BLaER1 (cell line): ENCODE measurements around the gene LIPN.

Experiments used
- H3K27ac ChIP-seq: shearing (Covaris generic); formaldehyde crosslinking; 2 replicates; pipeline ENCODE4 v1.8.1; 2022
- H3K27me3 ChIP-seq: shearing (Covaris generic); formaldehyde crosslinking; 2 replicates; pipeline ENCODE4 v1.8.1; 2022
- H3K36me3 ChIP-seq: shearing (Covaris generic); formaldehyde crosslinking; 2 replicates; pipeline ENCODE4 v1.8.1; 2022
- H3K4me1 ChIP-seq: shearing (Covaris generic); formaldehyde crosslinking; 2 replicates; pipeline ENCODE4 v1.8.1; 2022
- H3K4me2 ChIP-seq: shearing (Covaris generic); formaldehyde crosslinking; 2 replicates; pipeline ENCODE4 v1.8.1; 2022
- H3K4me3 ChIP-seq: shearing (Covaris generic); formaldehyde crosslinking; 2 replicates; pipeline ENCODE4 v1.8.1; 2022
- H3K9ac ChIP-seq: shearing (Covaris generic); formaldehyde crosslinking; 2 replicates; pipeline ENCODE4 v1.8.1; 2022
- H3K9me3 ChIP-seq: shearing (Covaris generic); formaldehyde crosslinking; 2 replicates; pipeline ENCODE4 v1.8.1; 2022
- H4K20me1 ChIP-seq: shearing (Covaris generic); formaldehyde crosslinking; 2 replicates; pipeline ENCODE4 v1.8.1; 2022
- Cebpa-rat ChIP-seq: shearing (Covaris generic); IDR thresholded peaks from 2 replicates; pipeline ENCODE4 v1.8.1; 2022

Gene LIPN

GRCh38 chr10:88800152-88801125 is 40.6 kb downstream of the LIPN start:
- TF ChIP-seq Cebpa-rat = no peak
- no peak overlapping the region for H3K4me2 ChIP-seq
- H4K20me1 ChIP-seq = no peaks in the 10 kb centered on the region
- no peak overlapping the region for H3K27ac ChIP-seq
- no peak overlapping the region for H3K4me3 ChIP-seq
- no peaks in the 10 kb centered on the region for H3K27me3 ChIP-seq
- no peak overlapping the region for H3K9ac ChIP-seq
- no peaks in the 10 kb centered on the region for H3K4me1 ChIP-seq
- no peaks in the 10 kb centered on the region for H3K36me3 ChIP-seq
- H3K9me3 ChIP-seq = no peaks in the 10 kb centered on the region

DNA sequence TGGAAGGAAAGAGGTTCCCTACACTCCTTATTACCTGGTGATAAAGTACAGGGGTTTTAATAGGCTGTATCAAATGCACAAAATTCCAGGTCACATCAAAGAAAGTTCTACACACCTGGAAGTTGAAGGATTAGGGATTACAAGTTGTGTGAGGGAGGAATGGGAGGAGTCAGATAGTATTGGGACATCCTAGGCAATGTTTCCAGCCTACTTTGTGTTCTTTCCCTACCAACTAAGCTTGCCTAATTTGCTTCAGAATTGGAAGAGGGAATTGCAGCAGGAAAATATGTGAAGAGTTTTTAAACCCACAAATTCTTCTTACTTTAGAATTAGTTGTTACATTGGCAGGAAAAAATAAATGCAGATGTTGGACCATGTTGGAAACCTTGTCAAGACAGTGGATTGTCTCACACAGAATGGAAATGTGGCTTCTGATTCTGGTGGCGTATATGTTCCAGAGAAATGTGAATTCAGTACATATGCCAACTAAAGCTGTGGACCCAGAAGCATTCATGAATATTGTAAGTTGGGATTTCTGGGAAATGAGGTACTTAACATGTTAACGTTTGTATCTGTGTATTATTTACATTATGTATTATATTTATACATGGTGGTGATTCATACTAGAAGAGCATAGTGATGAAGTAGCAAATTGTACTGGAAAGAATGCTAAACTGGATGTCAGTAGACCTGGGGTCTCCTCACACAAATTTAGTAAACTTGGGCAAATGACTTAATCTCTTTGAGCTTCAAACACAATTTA is 42.9 kb downstream of the LIPN start, which contains the start of gene LIPM:
Gene LIPM (plus strand): TSS at position 208 of the 763 bp plus-strand sequence. CDS start 167 bp downstream, at position 375.
- H3K27me3 ChIP-seq = no peaks in the 10 kb centered on the region
- no peak within 1 kb of the TSS for H3K4me3 ChIP-seq
- no peak within 1 kb of the TSS for H3K4me2 ChIP-seq
- H3K36me3 ChIP-seq = no peaks in the 10 kb centered on the region
- H3K4me1 ChIP-seq = no peaks in the 10 kb centered on the region
- no peak within 1 kb of the TSS for H3K9ac ChIP-seq
- no peaks in the 10 kb centered on the region for H4K20me1 ChIP-seq
- no peaks in the 10 kb centered on the region for H3K9me3 ChIP-seq
- no peak within 1 kb of the TSS for H3K27ac ChIP-seq
- TF ChIP-seq Cebpa-rat = no peak

DNA sequence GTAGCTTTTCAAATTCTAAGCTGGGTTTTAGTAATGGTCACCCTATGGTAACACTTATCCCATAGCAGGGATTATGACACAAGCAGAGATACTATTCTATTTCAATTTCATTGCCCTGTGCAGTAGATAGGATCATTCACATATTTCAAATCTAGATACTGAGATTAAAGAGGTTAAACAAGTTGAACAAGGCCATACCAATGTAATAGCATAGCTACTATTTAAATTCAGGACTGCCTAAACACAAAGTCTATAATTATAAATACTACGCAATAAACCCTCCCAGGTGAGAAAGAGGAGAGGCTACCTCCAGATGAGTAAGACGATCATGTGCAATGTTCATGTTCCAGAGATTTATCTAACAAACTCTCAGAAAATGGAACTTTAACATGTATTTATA is 43.8 kb downstream of the LIPN start:
- no peak for TF ChIP-seq Cebpa-rat
- Histone ChIP-seq H3K4me2 (no peak overlapping the region), H3K4me3 (no peak overlapping the region), H3K27me3 (no peaks in the 10 kb centered on the region), H3K36me3 (no peaks in the 10 kb centered on the region), H3K9ac (no peak overlapping the region), H3K4me1 (no peaks in the 10 kb centered on the region), H3K27ac (no peak overlapping the region), H4K20me1 (no peaks in the 10 kb centered on the region), H3K9me3 (no peaks in the 10 kb centered on the region)

DNA sequence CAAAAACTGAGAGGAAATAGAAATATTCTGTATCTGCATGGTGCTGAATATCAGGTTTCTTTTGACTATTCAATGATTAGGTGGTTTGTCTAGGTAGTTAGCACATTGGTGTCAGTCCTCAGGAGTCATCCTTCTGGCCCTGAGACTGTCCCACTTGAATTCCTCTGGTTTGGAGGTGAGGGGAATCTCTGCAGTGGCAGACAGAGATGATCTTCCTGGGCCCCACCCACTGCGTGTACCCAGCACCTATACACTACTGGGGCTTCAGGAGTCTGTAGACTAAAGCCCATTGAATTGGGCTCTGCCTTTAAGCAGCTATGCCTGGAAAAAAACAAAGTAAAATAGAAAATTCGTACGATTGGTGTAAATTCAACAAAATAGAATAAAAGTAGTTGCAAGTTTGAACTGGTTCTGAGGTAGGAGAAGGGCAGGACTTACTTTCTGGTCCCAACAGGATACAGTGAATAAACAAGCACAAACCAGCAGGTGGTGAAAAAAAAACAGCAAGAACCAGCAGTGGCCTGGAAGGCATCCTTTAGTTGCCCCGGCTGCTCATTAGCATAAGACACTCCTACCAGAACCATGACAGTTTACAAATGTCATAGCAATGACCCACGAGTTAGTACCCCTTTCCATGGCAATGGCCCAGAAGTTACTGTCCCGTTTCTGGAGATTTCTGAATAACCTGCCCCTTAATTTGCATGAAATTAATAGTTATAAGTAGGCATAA is 44.4 kb downstream of the LIPN start:
- Histone ChIP-seq H3K9ac (no peak overlapping the region), H3K9me3 (no peaks in the 10 kb centered on the region), H4K20me1 (no peaks in the 10 kb centered on the region), H3K27ac (no peak overlapping the region), H3K4me1 (no peaks in the 10 kb centered on the region), H3K27me3 (no peaks in the 10 kb centered on the region), H3K4me2 (no peak overlapping the region), H3K36me3 (no peaks in the 10 kb centered on the region), H3K4me3 (no peak overlapping the region)
- TF ChIP-seq Cebpa-rat = no peak

GRCh38 chr10:88805361-88805760 is 45.5 kb downstream of the LIPN start:
- no peak for TF ChIP-seq Cebpa-rat

GRCh38 chr10:88805924-88806323 is 46.1 kb downstream of the LIPN start:
- Histone ChIP-seq H3K9me3 (no peaks in the 10 kb centered on the region), H3K36me3 (no peaks in the 10 kb centered on the region), H3K9ac (no peak overlapping the region), H4K20me1 (no peaks in the 10 kb centered on the region), H3K4me1 (no peaks in the 10 kb centered on the region), H3K4me3 (no peak overlapping the region), H3K27ac (no peak overlapping the region), H3K4me2 (no peak overlapping the region), H3K27me3 (no peaks in the 10 kb centered on the region)
- TF ChIP-seq Cebpa-rat = no peak

More at GRCh38 chr10:88805361-88805760, 45.5 kb downstream of the LIPN start:
- Histone ChIP-seq H3K4me3 (no peak overlapping the region), H3K27ac (no peak overlapping the region), H3K9me3 (no peaks in the 10 kb centered on the region), H3K36me3 (no peaks in the 10 kb centered on the region), H3K4me1 (no peaks in the 10 kb centered on the region), H4K20me1 (no peaks in the 10 kb centered on the region), H3K27me3 (no peaks in the 10 kb centered on the region), H3K9ac (no peak overlapping the region), H3K4me2 (no peak overlapping the region)

GRCh38 chr10:88809621-88810020 is 49.8 kb downstream of the LIPN start:
- Histone ChIP-seq H3K9me3 (no peaks in the 10 kb centered on the region), H3K4me2 (no peak overlapping the region), H3K27me3 (no peaks in the 10 kb centered on the region), H4K20me1 (no peaks in the 10 kb centered on the region), H3K36me3 (no peaks in the 10 kb centered on the region), H3K4me1 (no peaks in the 10 kb centered on the region), H3K4me3 (no peak overlapping the region), H3K9ac (no peak overlapping the region), H3K27ac (no peak overlapping the region)
- no peak for TF ChIP-seq Cebpa-rat

DNA sequence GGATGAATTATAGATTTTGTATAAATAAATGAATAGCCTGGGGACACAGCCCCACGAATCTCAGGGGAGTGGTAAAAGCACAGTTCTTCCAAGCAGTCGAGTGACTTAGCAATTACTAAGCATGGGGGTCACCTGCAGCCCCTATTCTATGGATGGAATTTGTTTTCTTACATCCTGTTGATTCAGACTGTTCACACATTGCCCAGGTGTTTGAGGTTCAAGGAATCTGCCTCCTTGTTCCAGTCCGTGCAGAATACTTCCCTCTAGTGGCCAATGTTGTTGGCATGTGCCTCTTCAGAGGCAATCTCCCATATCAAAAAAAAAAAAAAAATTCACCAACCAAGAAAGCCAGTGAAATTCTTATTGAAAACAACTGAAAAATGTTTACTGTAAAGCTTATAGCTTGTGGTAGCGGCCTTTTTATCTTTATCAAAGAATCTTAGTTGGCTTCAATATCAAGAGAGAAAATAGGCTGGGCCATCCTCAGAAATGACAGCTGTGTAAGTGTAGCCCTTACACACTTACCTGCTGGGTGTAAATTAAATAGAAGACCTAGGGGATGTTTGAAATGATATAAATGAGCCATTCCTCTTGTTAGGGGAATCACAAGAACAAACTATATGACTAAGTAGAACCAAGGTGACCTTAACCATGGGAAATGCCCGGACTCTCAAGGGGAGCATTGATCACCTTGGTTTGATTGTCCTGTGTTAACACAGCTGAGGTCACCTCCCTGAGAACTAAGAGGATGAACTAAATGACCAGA is 50.6 kb downstream of the LIPN start:
- Histone ChIP-seq H3K4me1 (no peaks in the 10 kb centered on the region), H4K20me1 (no peaks in the 10 kb centered on the region), H3K4me2 (no peak overlapping the region), H3K4me3 (no peak overlapping the region), H3K27me3 (no peaks in the 10 kb centered on the region), H3K9me3 (no peaks in the 10 kb centered on the region), H3K9ac (no peak overlapping the region), H3K27ac (no peak overlapping the region), H3K36me3 (no peaks in the 10 kb centered on the region)
- no peak for TF ChIP-seq Cebpa-rat

- Histone ChIP-seq H3K4me3 (no peak overlapping the region), H4K20me1 (no peaks in the 10 kb centered on the region), H3K9ac (no peak overlapping the region), H3K36me3 (no peaks in the 10 kb centered on the region), H3K9me3 (no peaks in the 10 kb centered on the region), H3K27ac (no peak overlapping the region), H3K4me1 (no peaks in the 10 kb centered on the region), H3K4me2 (no peak overlapping the region), H3K27me3 (no peaks in the 10 kb centered on the region)
- no peak for TF ChIP-seq Cebpa-rat
Observed at GRCh38 chr10:88813200-88813599, 53.4 kb downstream of the LIPN start.
